HepG2 (cell line): ENCODE measurements around the gene CRB1. TPM values are rescaled to one million over a fixed set of nuclear protein-coding genes. Genes with fewer than 3 reads are reported as not detected.

Experiments
- ATAC-seq: fragments of 200-7000 bp; cut with Tn5 transposase; 3 replicates; pipeline ENCODE4 v1.9.1; 2020; ENCODE audit warnings: mild to moderate bottlenecking, moderate library complexity
- BruUV-seq: library from RNA; stranded (reverse); fragments of 400-500 nt; replicated peaks from 2 replicates; lab custom pipeline; 2021; lab: Mats Ljungman, UMichigan
- CTCF ChIA-PET: fragments of 300-600 bp; formaldehyde crosslinking; extraction: SDS; loops from one replicate; lab custom pipeline; 2021; ENCODE audit warnings: low total read pairs, inconsistent platforms, low intra/inter-chr PET ratio; lab: Yijun Ruan, JAX
- POLR2A ChIA-PET: fragments of 350-600 bp; sonication (Branson Sonifier 250); formaldehyde crosslinking; loops from one replicate; lab custom pipeline; 2020; ENCODE audit warnings: antibody characterized with exemption, inconsistent platforms; lab: Yijun Ruan, JAX
- DNase-seq: peaks from one replicate; pipeline ENCODE4 v3.0.0-alpha.2; 2015; ENCODE audit warnings: low spot score
- FAIRE-seq: peaks from 3 replicates; lab custom pipeline; 2011; peaks lifted over from hg19 to GRCh38; lab: Jason Lieb, UNC
- H2AFZ ChIP-seq: one replicate; pipeline ENCODE4 v1.6.1; 2011; ENCODE audit warnings: low read length, inconsistent platforms
- H3K27ac ChIP-seq: fragments of 300-600 bp; 3 replicates; pipeline ENCODE4 v1.8.0; 2011; ENCODE audit warnings: mixed run types, mild to moderate bottlenecking, mixed read lengths, low read length, inconsistent platforms; ENCODE audit not compliant: insufficient read depth; ENCODE audit errors: extremely low read length
- H3K27me3 ChIP-seq, 2 experiments: fragments of 200-600 bp in 1 of 2; 2 replicates in 1 of 2; 3 replicates in 1 of 2; pipeline versions ENCODE4 v1.6.0 to v1.8.0; 2011; ENCODE audit warnings: low read length in 2 of 2, mild to moderate bottlenecking in 2 of 2, moderate library complexity in 2 of 2, inconsistent platforms in 1 of 2; ENCODE audit not compliant: insufficient read depth in 2 of 2, control insufficient read depth in 1 of 2
- H3K36me3 ChIP-seq, 2 experiments: fragments of 200-600 bp in 1 of 2; replicated peaks in 1 of 2; 2 replicates in 1 of 2; 3 replicates in 1 of 2; pipeline versions ENCODE4 v1.5.1 to v1.8.0; 2011; ENCODE audit warnings: low read length in 2 of 2, inconsistent platforms in 1 of 2; ENCODE audit not compliant: insufficient read depth in 2 of 2, control insufficient read depth in 1 of 2
- H3K4me1 ChIP-seq: 2 replicates; pipeline ENCODE4 v1.5.1; 2012; ENCODE audit warnings: low read length, inconsistent platforms; ENCODE audit not compliant: insufficient read depth
- H3K4me2 ChIP-seq: 2 replicates; pipeline ENCODE4 v1.6.0; 2011; ENCODE audit warnings: low read depth, low read length, inconsistent platforms
- H3K4me3 ChIP-seq, 3 experiments: fragments of 200-600 bp in 1 of 3; sonication (generic), shearing (Covaris generic) in 1 of 3; replicated peaks in 1 of 3; 2 replicates each; pipeline ENCODE4 v1.5.1; 2011 to 2016; ENCODE audit warnings: low read length in 3 of 3, inconsistent platforms in 2 of 3, low read depth in 2 of 3, mild to moderate bottlenecking in 2 of 3, control low read depth in 1 of 3, mixed read lengths in 1 of 3; ENCODE audit not compliant: insufficient read depth in 1 of 3
- H3K79me2 ChIP-seq: one replicate; pipeline ENCODE4 v1.6.1; 2011; ENCODE audit warnings: low read length, inconsistent platforms; ENCODE audit not compliant: insufficient read depth
- H3K9ac ChIP-seq: 2 replicates; pipeline ENCODE4 v1.6.0; 2011; ENCODE audit warnings: mild to moderate bottlenecking, low read depth, low read length, inconsistent platforms; ENCODE audit not compliant: insufficient read depth
- H3K9me3 ChIP-seq: 2 replicates; pipeline ENCODE4 v1.5.1; 2012; ENCODE audit warnings: mild to moderate bottlenecking, low read length
- H4K20me1 ChIP-seq: 2 replicates; pipeline ENCODE4 v1.6.0; 2011; ENCODE audit warnings: inconsistent platforms, mild to moderate bottlenecking, low read length, moderate library complexity; ENCODE audit not compliant: insufficient read depth
- CBX5 ChIP-seq: sonication (generic); formaldehyde crosslinking; IDR thresholded peaks from 2 replicates; pipeline ENCODE4 v1.4.0; 2020; ENCODE audit warnings: missing genetic modification reagents, borderline replicate concordance
- CREB3 ChIP-seq: sonication (generic); formaldehyde crosslinking; IDR thresholded peaks from 2 replicates; pipeline ENCODE4 v1.5.0; 2020; ENCODE audit warnings: missing genetic modification reagents
- GLMP ChIP-seq: sonication (generic); formaldehyde crosslinking; IDR thresholded peaks from 2 replicates; pipeline ENCODE4 v1.9.0; 2021; ENCODE audit warnings: missing genetic modification reagents, mild to moderate bottlenecking, borderline replicate concordance
- HNRNPH1 ChIP-seq: fragments of 200-400 bp; formaldehyde crosslinking; optimal IDR thresholded peaks from 2 replicates; pipeline ENCODE3; 2017; ENCODE audit warnings: mild to moderate bottlenecking, low read depth, low read length
- SOX6 ChIP-seq, 2 experiments: fragments of 450-650 bp in 1 of 2; sonication (generic) in 1 of 2; formaldehyde crosslinking in 1 of 2; IDR thresholded peaks; 2 replicates each; pipeline versions ENCODE4 v1.4.0 to v1.6.1; 2017 to 2020; ENCODE audit warnings: antibody characterized with exemption in 1 of 2, mild to moderate bottlenecking in 1 of 2, missing genetic modification reagents in 1 of 2
- TCF7L2 ChIP-seq: IDR thresholded peaks from 2 replicates; pipeline ENCODE4 v1.6.1; 2011; ENCODE audit warnings: mild to moderate bottlenecking, low read depth, low read length, moderate library complexity
- ZFP62 ChIP-seq: sonication (generic); formaldehyde crosslinking; IDR thresholded peaks from 2 replicates; pipeline ENCODE4 v1.4.0; 2020; ENCODE audit warnings: missing genetic modification reagents
- ZNF672 ChIP-seq: sonication (generic); formaldehyde crosslinking; IDR thresholded peaks from 2 replicates; pipeline ENCODE4 v1.8.1; 2022; ENCODE audit warnings: missing genetic modification reagents
- ZSCAN21 ChIP-seq: sonication (generic); formaldehyde crosslinking; IDR thresholded peaks from 2 replicates; pipeline ENCODE4 v1.8.0; 2022; ENCODE audit warnings: mild to moderate bottlenecking, missing genetic modification reagents, moderate library complexity, borderline replicate concordance
- WGBS: methylation state at CpG from one replicate; pipeline ENCODE4 v1.1.6; 2017; ENCODE audit warnings: low lambda C conversion rate; 5-methylcytosine and 5-hydroxymethylcytosine counted together
- in situ Hi-C: cut with HindIII; loops from 2 replicates; pipeline ENCODE4 v1.10.0; 2017; ENCODE audit warnings: low pct_unique_long_range_greater_than_20kb; ENCODE audit not compliant: extremely low pct_ligation_motif_present
- intact Hi-C: fragments of 100-400 bp; cut with micrococcal nuclease; formaldehyde crosslinking; loops from one replicate; pipeline ENCODE4 v1.10.0; 2022; ENCODE audit not compliant: unreplicated experiment
- polyA plus RNA-seq, 8 experiments: library from polyadenylated mRNA; depleted of rRNA in 3 of 8; stranded (reverse) in 7 of 8; unstranded in 1 of 8; fragments of >200 nt; fragmentation: Illumina TruSeq in 4 of 8; extraction: Trizol in 4 of 8; gene quantifications; 2 replicates each; pipeline versions ENCODE4 v1.2.1 to v1.2.3, GENCODE V29; 2011 to 2016; ENCODE audit warnings: low read depth in 4 of 8, missing spikeins in 1 of 8, mixed read lengths in 1 of 8; ENCODE audit not compliant: insufficient read depth in 1 of 8
- total RNA-seq, 5 experiments: library from RNA; depleted of rRNA; stranded (reverse); fragments of >200 nt; fragmentation: Illumina TruSeq; extraction: Trizol; gene quantifications; 2 replicates each; pipeline ENCODE4 v1.2.3, GENCODE V29; 2016; ENCODE audit warnings: low read depth in 1 of 5
- TF ChIP-seq, protein P1 (sequence below): sonication (generic); formaldehyde crosslinking; IDR thresholded peaks from 2 replicates; pipeline ENCODE4 v1.4.0; 2020; ENCODE audit warnings: low read depth, mild to moderate bottlenecking, missing genetic modification reagents
- TF ChIP-seq, protein P2 (sequence below), 2 experiments: IDR thresholded peaks; 2 replicates each; pipeline ENCODE4 v1.6.1; 2011 to 2012; ENCODE audit warnings: low read length in 2 of 2, borderline replicate concordance in 1 of 2, low read depth in 1 of 2, mild to moderate bottlenecking in 1 of 2, moderate library complexity in 1 of 2
- TF ChIP-seq, protein P3 (sequence below): sonication (generic); IDR thresholded peaks from 2 replicates; pipeline ENCODE4 v1.6.1; 2016; ENCODE audit warnings: low read depth, borderline replicate concordance

CRB1 gene
- total and polyA plus RNA-seq, 2 of the 13 experiments (the other 11 are each of a cell fraction or from before 2014, with no cell fraction given): 0.01 TPM; not detected in 1

DNA sequence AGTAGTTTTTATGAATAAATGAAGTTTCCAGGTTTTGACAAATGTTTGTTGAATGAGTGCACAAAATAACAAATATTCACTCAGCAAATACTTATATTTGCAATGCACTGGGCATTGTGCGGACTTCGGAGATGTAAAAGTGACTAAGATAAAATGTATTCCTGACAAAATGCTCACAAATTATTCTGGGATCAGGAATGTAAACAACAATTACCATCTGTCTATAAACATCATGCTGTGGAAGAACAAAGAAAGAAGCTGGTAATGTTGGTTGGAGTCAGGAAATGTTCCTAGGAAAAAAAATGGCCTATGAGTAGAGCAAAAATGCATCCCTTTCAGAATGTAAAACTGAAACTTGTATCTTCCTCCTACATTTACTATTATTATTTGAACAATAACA lies 68.5 kb downstream of the CRB1 start (continued):
- no peak for TF ChIP-seq ZFP62 (CRISPR knock-in tag)
- no peak for TF ChIP-seq ZSCAN21 (CRISPR knock-in tag)

DNA sequence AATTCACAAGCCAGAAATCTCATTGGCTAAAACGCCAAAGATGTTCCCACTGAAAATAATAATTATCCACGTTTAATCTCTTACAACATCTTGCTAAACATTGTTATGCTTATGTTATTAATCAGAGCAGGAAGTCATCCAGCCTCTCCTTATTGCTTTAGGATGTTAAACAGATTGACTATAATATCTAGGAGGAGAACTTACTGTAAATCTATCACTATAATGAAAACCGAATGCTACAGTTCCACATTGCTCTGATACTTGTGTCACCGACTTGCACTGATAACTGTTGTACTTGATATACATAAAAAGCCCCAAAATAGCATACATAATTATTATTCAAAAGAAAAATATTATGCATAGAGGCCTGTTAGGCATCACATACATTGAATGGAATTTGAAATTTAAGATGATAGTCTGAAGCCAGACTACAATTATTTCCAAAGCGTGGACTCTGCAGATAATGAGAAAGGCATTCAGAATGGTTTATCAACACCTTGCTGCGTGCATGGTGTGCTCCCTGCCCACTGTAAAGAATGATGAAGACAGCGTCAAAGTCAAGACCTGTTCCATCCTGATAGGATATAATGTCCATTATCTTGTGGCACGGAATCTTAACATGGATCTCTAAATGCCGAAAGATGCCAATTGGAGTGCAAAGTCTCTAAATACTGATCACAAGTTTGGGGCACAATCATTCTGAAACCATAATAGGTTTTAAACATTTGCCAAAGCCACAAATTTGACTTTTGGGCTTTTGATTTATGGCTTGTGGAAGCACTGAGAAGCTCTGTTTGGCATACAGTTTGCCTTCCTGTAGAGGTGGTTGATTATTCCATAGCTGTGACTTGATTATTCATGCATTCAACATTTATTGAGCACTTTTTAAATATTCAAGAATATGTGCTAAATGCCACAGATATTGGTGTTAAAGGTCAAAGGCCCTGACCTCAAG lies 71.3 kb downstream of the CRB1 start:
- BruUV-seq: no TSS peak
- no peak for DNase-seq
- H3K27me3 ChIP-seq: no peaks in the 10 kb centered on the region; a peak in 1 of 5 replicates
- no peak overlapping the region for H3K9ac ChIP-seq
- H3K36me3 ChIP-seq: no peaks in the 10 kb centered on the region
- intact Hi-C loops (loop anchor here (5.0 kb wide), 1 partner anchor 597 kb away; no protein-coding TSS in a partner anchor), in situ Hi-C loops (loop anchor here (5.0 kb wide), 1 partner anchor 157 kb away; no protein-coding TSS in a partner anchor)
- 24% methylated on average over 9 of the region's 9 CpGs for WGBS
- no peak overlapping the region for H3K4me2 ChIP-seq
- H3K4me3 ChIP-seq: no peak overlapping the region
- no peak for ATAC-seq
- H4K20me1 ChIP-seq: no peaks in the 10 kb centered on the region
- ChIA-PET POLR2A (no interaction called here), CTCF (no interaction called here)
- H3K4me1 ChIP-seq: no peaks in the 10 kb centered on the region
- no peaks in the 10 kb centered on the region for H3K79me2 ChIP-seq
- H2AFZ ChIP-seq: no peak overlapping the region
- FAIRE-seq: no peak
- H3K27ac ChIP-seq: no peak overlapping the region
- no peaks in the 10 kb centered on the region for H3K9me3 ChIP-seq
- TF ChIP-seq CREB3 (CRISPR knock-in tag) (no peak), CBX5 (CRISPR knock-in tag) (no peak), ZNF672 (CRISPR knock-in tag) (no peak), HNRNPH1 (no peak), TCF7L2 (no peak), SOX6 (IDR thresholded peaks at IDR 0.05) (no peak), SOX6 (CRISPR knock-in tag; IDR thresholded peaks at IDR 0.05) (no peak), GLMP (no peak)
- TF ChIP-seq, protein P1, sequence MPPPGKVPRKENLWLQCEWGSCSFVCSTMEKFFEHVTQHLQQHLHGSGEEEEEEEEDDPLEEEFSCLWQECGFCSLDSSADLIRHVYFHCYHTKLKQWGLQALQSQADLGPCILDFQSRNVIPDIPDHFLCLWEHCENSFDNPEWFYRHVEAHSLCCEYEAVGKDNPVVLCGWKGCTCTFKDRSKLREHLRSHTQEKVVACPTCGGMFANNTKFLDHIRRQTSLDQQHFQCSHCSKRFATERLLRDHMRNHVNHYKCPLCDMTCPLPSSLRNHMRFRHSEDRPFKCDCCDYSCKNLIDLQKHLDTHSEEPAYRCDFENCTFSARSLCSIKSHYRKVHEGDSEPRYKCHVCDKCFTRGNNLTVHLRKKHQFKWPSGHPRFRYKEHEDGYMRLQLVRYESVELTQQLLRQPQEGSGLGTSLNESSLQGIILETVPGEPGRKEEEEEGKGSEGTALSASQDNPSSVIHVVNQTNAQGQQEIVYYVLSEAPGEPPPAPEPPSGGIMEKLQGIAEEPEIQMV (CRISPR knock-in tag): no peak
- TF ChIP-seq, protein P2, sequence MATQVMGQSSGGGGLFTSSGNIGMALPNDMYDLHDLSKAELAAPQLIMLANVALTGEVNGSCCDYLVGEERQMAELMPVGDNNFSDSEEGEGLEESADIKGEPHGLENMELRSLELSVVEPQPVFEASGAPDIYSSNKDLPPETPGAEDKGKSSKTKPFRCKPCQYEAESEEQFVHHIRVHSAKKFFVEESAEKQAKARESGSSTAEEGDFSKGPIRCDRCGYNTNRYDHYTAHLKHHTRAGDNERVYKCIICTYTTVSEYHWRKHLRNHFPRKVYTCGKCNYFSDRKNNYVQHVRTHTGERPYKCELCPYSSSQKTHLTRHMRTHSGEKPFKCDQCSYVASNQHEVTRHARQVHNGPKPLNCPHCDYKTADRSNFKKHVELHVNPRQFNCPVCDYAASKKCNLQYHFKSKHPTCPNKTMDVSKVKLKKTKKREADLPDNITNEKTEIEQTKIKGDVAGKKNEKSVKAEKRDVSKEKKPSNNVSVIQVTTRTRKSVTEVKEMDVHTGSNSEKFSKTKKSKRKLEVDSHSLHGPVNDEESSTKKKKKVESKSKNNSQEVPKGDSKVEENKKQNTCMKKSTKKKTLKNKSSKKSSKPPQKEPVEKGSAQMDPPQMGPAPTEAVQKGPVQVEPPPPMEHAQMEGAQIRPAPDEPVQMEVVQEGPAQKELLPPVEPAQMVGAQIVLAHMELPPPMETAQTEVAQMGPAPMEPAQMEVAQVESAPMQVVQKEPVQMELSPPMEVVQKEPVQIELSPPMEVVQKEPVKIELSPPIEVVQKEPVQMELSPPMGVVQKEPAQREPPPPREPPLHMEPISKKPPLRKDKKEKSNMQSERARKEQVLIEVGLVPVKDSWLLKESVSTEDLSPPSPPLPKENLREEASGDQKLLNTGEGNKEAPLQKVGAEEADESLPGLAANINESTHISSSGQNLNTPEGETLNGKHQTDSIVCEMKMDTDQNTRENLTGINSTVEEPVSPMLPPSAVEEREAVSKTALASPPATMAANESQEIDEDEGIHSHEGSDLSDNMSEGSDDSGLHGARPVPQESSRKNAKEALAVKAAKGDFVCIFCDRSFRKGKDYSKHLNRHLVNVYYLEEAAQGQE (IDR thresholded peaks at IDR 0.05; ENCODE audit: borderline replicate concordance in 1 of 2, low read depth in 1 of 2, low read length in 2 of 2): no peak
- TF ChIP-seq, protein P3, sequence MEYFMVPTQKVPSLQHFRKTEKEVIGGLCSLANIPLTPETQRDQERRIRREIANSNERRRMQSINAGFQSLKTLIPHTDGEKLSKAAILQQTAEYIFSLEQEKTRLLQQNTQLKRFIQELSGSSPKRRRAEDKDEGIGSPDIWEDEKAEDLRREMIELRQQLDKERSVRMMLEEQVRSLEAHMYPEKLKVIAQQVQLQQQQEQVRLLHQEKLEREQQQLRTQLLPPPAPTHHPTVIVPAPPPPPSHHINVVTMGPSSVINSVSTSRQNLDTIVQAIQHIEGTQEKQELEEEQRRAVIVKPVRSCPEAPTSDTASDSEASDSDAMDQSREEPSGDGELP: no peak
